Activated CD8-positive, alpha-beta memory T cell treated with anti-CD3 and anti-CD28 coated beads, Interleukin-2, amount 50 U/mL, for 48 hours (primary cell): Measurements from ENCODE around the gene SLC2A8.

Experiments used
- DNase-seq: peaks from one replicate; pipeline ENCODE4 v3.0.0-alpha.2; 2020

The SLC2A8 gene

GRCh38 chr9:127403507-127404192 is 6.7 kb downstream of the SLC2A8 start:
- DNase-seq: no peak

DNA sequence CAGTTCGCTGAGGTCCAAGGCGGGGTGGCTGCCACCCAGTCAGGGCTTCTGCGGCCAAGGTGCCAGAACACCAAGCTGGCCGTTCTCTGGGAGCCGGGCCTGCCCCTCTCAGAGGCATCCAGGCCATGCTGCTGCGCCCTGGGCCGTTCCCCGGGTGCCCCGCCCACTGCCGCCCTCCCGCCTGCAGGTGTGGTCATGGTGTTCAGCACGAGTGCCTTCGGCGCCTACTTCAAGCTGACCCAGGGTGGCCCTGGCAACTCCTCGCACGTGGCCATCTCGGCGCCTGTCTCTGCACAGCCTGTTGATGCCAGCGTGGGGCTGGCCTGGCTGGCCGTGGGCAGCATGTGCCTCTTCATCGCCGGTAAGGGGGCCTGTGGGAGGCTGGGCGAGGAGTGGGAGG is 7.7 kb downstream of the SLC2A8 start:
- DNase-seq: no peak

GRCh38 chr9:127405344-127406125 is 8.6 kb downstream of the SLC2A8 start:
- no peak for DNase-seq

DNA sequence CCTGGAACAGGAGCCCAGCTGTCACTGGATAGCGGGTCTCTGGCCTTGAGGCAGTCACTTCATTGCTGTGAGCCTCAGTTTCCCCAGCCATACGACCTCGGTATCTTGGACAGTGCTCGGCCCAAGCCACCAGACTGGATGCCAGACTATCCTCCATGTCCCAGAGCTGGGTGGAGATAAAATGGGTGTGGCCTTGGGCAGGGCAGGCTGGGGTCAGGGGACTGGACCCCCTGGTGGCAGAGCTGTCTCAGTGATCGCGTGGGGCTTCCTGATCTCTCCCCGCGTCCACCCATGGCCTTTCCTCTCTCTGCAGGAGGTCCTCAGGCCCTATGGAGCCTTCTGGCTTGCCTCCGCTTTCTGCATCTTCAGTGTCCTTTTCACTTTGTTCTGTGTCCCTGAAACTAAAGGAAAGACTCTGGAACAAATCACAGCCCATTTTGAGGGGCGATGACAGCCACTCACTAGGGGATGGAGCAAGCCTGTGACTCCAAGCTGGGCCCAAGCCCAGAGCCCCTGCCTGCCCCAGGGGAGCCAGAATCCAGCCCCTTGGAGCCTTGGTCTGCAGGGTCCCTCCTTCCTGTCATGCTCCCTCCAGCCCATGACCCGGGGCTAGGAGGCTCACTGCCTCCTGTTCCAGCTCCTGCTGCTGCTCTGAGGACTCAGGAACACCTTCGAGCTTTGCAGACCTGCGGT is 10.0 kb downstream of the SLC2A8 start:
- DNase-seq: no peak

- no peak for DNase-seq
These were observed 10.5 kb downstream of the SLC2A8 start for GRCh38 chr9:127407492-127407843.

DNA sequence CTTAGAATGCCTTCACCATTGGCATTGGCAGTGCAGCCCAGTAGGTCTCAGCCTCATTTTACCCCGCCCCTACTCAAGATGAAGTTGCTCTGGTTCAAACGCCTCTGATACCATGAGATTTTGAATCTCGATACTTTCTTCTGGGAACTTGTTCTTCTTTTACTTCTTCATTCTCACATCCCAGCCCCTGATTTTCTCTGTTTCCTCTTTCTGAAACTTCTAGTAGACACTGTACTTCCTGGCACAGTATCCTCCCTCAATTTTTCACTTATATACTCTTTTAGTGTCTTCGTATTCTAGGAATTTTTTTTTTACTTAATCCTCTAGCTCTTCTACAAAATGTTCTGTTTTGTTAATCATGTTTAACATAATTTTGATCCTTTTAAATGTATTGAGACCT is 14.2 kb downstream of the SLC2A8 start:
- no peak for DNase-seq

GRCh38 chr9:127415141-127415540 is 18.2 kb downstream of the SLC2A8 start:
- no peak for DNase-seq

DNA sequence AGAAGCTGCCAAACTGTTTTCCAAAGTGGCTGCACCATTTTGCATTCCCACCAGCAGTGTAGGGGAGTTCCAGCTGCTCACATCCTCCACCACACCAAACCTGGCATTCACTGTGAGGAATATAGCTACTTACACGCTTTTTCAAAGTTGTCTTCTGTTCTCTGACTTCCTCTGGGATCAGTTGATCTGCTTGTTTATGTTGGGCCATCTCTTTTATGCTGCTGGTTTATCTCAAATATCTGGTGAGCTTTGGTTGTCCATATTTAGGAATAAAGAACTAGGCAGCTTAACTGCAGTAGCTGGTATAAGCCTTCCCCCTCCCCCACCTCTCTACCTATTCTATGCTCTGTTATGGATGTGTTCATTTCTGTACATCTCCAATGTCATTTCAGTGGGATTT is 18.7 kb downstream of the SLC2A8 start:
- no peak for DNase-seq

GRCh38 chr9:127417131-127418036 is 20.4 kb downstream of the SLC2A8 start:
- no peak for DNase-seq

DNA sequence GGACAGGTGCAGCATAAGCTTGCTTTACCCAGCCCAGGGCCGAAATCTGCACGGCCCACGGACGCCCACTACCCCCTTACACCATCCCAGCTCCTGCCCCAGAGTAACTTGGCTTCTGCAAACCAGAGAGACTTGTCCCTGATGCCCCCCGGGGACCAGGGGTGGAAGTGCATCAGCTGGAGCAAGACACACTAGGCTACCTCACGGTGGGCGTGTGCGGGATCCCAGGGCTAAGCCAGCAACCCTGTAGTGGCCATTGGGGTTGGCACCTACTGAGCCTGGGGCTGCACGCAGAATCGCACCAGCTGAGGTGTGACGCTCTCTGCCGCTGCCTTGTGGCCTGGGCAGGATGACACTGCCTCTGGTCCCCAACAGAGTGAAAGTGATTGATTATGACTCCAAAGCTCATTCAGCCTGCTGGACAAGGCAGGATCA is 21.1 kb downstream of the SLC2A8 start:
- DNase-seq: no peak

- DNase-seq: no peak
These were observed 22.4 kb downstream of the SLC2A8 start for GRCh38 chr9:127419348-127419747.

DNA sequence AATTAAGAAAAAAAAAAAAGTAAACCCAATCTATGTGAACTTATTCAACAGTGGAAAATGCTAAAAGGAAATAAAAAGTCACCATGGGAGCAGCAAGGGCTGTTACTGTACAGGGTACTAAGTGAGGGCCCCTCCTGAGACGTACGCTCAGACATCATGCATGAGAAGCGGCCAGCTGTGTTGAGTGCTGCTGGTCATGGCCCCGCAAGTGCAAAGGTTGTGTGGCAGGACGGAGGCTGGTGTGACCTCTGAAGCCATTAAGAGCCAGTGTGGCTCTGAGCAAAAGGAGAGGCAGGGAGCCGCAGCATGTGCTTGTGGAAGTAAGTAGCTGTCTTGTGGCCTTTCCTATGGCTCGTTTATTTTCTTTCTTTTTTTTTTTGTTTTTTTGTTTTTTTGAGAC is 24.1 kb downstream of the SLC2A8 start:
- no peak for DNase-seq

GRCh38 chr9:127422133-127422782 is 25.3 kb downstream of the SLC2A8 start:
- DNase-seq: no peak

DNA sequence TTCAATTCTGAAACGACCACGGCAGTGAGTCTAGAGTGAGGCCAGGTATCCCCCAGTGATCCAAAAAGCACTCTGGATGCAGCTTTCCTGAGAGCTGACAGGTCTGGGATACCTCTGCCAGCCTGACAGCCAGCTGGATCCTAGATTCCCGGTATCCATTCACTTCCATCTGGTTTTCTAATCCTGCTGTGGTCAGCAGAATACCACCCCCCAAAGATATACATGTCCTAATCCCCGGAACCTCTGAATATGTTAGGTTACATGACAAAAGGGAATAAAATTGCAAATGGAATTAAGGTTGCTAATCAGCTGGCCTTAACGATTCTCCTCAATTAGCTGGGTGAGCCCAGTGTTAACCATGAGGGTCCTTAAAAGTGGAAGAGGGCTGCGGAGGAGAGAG is 25.8 kb downstream of the SLC2A8 start:
- DNase-seq: no peak

DNA sequence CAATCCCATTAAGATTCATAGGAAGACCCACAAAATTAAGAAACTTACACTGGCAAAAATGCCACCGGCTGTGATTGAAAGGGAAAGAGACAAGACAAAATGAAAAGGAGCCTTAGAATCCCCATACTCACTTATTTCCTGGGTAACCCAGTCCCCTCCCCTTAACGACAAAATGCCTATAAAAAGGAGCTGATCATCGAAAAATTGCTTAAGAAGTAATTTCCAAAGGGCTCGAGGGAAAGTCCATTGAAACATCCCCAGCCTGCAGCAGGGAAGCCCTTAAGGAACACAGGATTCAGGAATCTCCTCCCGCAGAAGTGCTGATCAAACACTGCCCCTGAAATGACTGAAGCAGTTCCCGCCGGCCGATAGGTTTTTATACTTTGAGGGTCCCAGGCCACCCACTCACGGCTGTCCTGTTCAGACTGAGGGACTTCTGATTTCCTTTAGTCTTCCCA is 26.5 kb downstream of the SLC2A8 start:
- DNase-seq: no peak

- peak; percentile 97 for DNase-seq
These were observed 27.1 kb downstream of the SLC2A8 start, which contains the start of gene ZNF79 for GRCh38 chr9:127423934-127424675. TSS of gene ZNF79 (plus strand) at chr9:127424382. CDS start at chr9:127424788, 406 bp downstream.

DNA sequence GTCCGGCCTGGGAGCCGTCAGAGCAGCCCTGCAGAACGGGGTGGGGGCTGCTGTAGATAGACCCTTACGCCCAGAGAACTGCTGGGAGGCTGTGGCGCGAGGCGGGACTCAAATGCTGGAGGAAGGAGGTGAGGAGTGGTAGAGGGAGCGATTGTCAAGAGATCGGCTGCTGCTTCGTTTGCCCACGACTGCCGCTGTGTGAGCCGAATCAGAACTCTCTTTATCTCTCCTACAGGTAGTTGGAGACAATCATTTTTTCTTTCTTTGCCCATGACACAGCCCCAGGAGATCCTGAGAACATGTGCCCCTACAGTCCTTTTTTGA is 27.7 kb downstream of the SLC2A8 start:
- no peak for DNase-seq

- DNase-seq: no peak
These were observed 29.8 kb downstream of the SLC2A8 start for GRCh38 chr9:127426756-127427155.

GRCh38 chr9:127428348-127428747 is 31.4 kb downstream of the SLC2A8 start:
- DNase-seq: no peak

- DNase-seq: no peak
These were observed 33.4 kb downstream of the SLC2A8 start for GRCh38 chr9:127430415-127430814.

- no peak for DNase-seq
These were observed 40.7 kb downstream of the SLC2A8 start for GRCh38 chr9:127437497-127438264.
